Right atrium auricular region (tissue), 2 donors: ENCODE results near the gene NPR2. TPM values are rescaled to one million over a fixed set of nuclear protein-coding genes. Genes with fewer than 3 reads are reported as not detected.

Experiments used
- DNase-seq: peaks from one replicate; pipeline ENCODE4 v3.0.0-alpha.2; 2019; ENCODE audit warnings: low spot score
- H3K27ac ChIP-seq, 2 donors: fragments of 200-600 bp; sonication (generic); 1 replicate in 1 of 2; 2 replicates in 1 of 2; pipeline ENCODE4 v1.5.1; 2016 to 2019
- H3K27me3 ChIP-seq, 2 donors: fragments of 200-600 bp; sonication (generic); one replicate each; pipeline versions ENCODE4 v1.5.1 to v1.6.0; 2017 to 2019
- H3K36me3 ChIP-seq: fragments of 200-600 bp; sonication (generic); one replicate; pipeline ENCODE4 v1.5.1; 2016
- H3K4me1 ChIP-seq, 2 donors: fragments of 200-600 bp; sonication (generic); one replicate each; pipeline versions ENCODE4 v1.5.1 to v1.6.0; 2017 to 2019
- H3K4me3 ChIP-seq, 2 donors: fragments of 200-600 bp; sonication (generic); 1 replicate in 1 of 2; 2 replicates in 1 of 2; pipeline ENCODE4 v1.5.1; 2017 to 2019; ENCODE audit warnings: mild to moderate bottlenecking in 1 of 2, moderate library complexity in 1 of 2
- H3K9me3 ChIP-seq, 2 donors: fragments of 200-600 bp; sonication (generic); one replicate each; pipeline ENCODE4 v1.5.1; 2019
- CTCF ChIP-seq, 2 donors: fragments of 200-600 bp; sonication (generic); IDR thresholded peaks; one replicate each; pipeline ENCODE4 v1.5.1; 2019; ENCODE audit warnings: antibody characterized with exemption in 2 of 2
- total RNA-seq, 2 donors: library from RNA; depleted of rRNA; stranded (reverse); fragments of >200 nt; gene quantifications; one replicate each; pipeline ENCODE4 v1.1.0, GENCODE V29; 2016

NPR2 gene
- total RNA-seq, 2 donors from 2014 or later, result 17.7 to 27.2 TPM

- DNase-seq, result no peak
- Histone ChIP-seq H3K27ac (no peak overlapping the region), H3K9me3 (no peaks in the 10 kb centered on the region), H3K36me3 (no peaks in the 10 kb centered on the region), H3K4me3 (no peak overlapping the region), H3K27me3 (no peaks in the 10 kb centered on the region), H3K4me1 (peaks cover 0 to 42% of the 10 kb centered on the region in 2 donors)
- no peak for TF ChIP-seq CTCF (IDR thresholded peaks at IDR 0.05)
These were observed 43.8 kb downstream of the NPR2 start for GRCh38 chr9:35835216-35835632.

GRCh38 chr9:35835766-35836165 lies 44.4 kb downstream of the NPR2 start:
- no peaks in the 10 kb centered on the region for H3K9me3 ChIP-seq
- no peaks in the 10 kb centered on the region for H3K27me3 ChIP-seq
- DNase-seq, result no peak

GRCh38 chr9:35836595-35836994 lies 45.2 kb downstream of the NPR2 start:
- Histone ChIP-seq H3K4me3 (no peak overlapping the region), H3K9me3 (no peaks in the 10 kb centered on the region), H3K4me1 (peaks cover 0 to 30% of the 10 kb centered on the region in 2 donors), H3K27me3 (no peaks in the 10 kb centered on the region), H3K36me3 (no peaks in the 10 kb centered on the region), H3K27ac (no peak overlapping the region)
- no peak for TF ChIP-seq CTCF (IDR thresholded peaks at IDR 0.05)
- no peak for DNase-seq

More at GRCh38 chr9:35835766-35836165, 44.4 kb downstream of the NPR2 start:
- Histone ChIP-seq H3K27ac (no peak overlapping the region), H3K4me3 (no peak overlapping the region), H3K36me3 (no peaks in the 10 kb centered on the region), H3K4me1 (peaks cover 0 to 37% of the 10 kb centered on the region in 2 donors)
- TF ChIP-seq CTCF (IDR thresholded peaks at IDR 0.05), result no peak

- Histone ChIP-seq H3K27ac (no peak overlapping the region), H3K36me3 (no peaks in the 10 kb centered on the region), H3K9me3 (no peaks in the 10 kb centered on the region), H3K27me3 (no peaks in the 10 kb centered on the region), H3K4me3 (no peak overlapping the region), H3K4me1 (peaks cover 0 to 9% of the 10 kb centered on the region in 2 donors)
- DNase-seq, result no peak
- no peak for TF ChIP-seq CTCF (IDR thresholded peaks at IDR 0.05)
These were observed 48.5 kb downstream of the NPR2 start for GRCh38 chr9:35839926-35840325.

- no peak overlapping the region for H3K27ac ChIP-seq
These were observed 49.7 kb downstream of the NPR2 start for GRCh38 chr9:35840881-35841644.

More at GRCh38 chr9:35840881-35841644, 49.7 kb downstream of the NPR2 start:
- Histone ChIP-seq H3K4me1 (peaks cover 0 to 20% of the 10 kb centered on the region in 2 donors), H3K36me3 (no peaks in the 10 kb centered on the region), H3K4me3 (no peak overlapping the region), H3K9me3 (no peaks in the 10 kb centered on the region), H3K27me3 (no peaks in the 10 kb centered on the region)
- TF ChIP-seq CTCF (IDR thresholded peaks at IDR 0.05), result no peak
- no peak for DNase-seq
